HL-60 (cell line): ENCODE measurements around the gene CHRM5.
"Not testable (repeated sequence)": the region's sequence is repeated elsewhere in the genome, so short reads cannot be mapped to it uniquely, and the experiment has no call there.

Experiments
- DNase-seq, 2 experiments: peaks; one replicate each; pipeline ENCODE4 v3.0.0-alpha.2; 2010 to 2020; ENCODE audit warnings: low read depth in 1 of 2, low spot score in 1 of 2
- H3K27ac ChIP-seq: fragments of 250-450 bp; sonication (Bioruptor Pico); replicated peaks from 2 replicates; pipeline ENCODE4 v1.5.1; 2020; ENCODE audit warnings: mild to moderate bottlenecking, moderate library complexity
- H3K27me3 ChIP-seq: fragments of 250-450 bp; sonication (Bioruptor Pico); 2 replicates; pipeline ENCODE4 v1.5.1; 2021; ENCODE audit warnings: mild to moderate bottlenecking, moderate library complexity; ENCODE audit not compliant: insufficient read depth, poor library complexity, severe bottlenecking
- H3K4me3 ChIP-seq: replicated peaks from 2 replicates; pipeline ENCODE4 v1.5.1; 2011; ENCODE audit warnings: mild to moderate bottlenecking, control low read depth, low read length; ENCODE audit not compliant: insufficient read depth
- GABPA ChIP-seq: IDR thresholded peaks from 2 replicates; pipeline ENCODE4 v1.6.1; 2012; ENCODE audit warnings: low read depth
- POLR2AphosphoS5 ChIP-seq: IDR thresholded peaks from 2 replicates; pipeline ENCODE4 v1.6.1; 2012; ENCODE audit warnings: low read depth
- SPI1 ChIP-seq: IDR thresholded peaks from 2 replicates; pipeline ENCODE4 v1.6.1; 2012; ENCODE audit warnings: low read depth, mild to moderate bottlenecking, borderline replicate concordance
- TF ChIP-seq, protein P1 (sequence below): IDR thresholded peaks from one replicate; pipeline ENCODE4 v1.5.1; 2011; ENCODE audit warnings: low read length, control low read depth, inconsistent platforms; ENCODE audit not compliant: insufficient read depth
- TF ChIP-seq, protein P2 (sequence below): IDR thresholded peaks from 2 replicates; pipeline ENCODE4 v1.6.1; 2012; ENCODE audit warnings: low read depth; ENCODE audit not compliant: insufficient replicate concordance

Gene CHRM5

DNA sequence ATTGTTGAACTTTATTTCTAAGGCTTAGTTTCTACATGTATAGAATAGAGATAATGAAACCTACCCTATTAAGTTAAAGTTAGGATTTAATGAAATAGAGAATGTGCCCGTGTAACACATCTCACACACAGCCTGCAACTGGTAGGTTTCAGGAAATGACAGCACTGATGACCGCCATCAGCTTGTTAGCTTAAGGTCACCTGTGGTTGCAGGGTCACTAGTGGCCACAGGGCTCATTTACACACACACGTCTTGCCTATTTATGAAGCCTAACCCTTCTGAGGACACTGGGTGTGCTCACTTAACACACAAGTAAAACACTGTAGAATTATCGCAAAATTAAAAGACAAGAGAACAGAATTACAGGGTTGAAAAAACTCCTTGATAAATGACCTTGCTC, 20.1 kb downstream of the CHRM5 start:
- no peak for DNase-seq
- no peak overlapping the region for H3K27ac ChIP-seq

DNA sequence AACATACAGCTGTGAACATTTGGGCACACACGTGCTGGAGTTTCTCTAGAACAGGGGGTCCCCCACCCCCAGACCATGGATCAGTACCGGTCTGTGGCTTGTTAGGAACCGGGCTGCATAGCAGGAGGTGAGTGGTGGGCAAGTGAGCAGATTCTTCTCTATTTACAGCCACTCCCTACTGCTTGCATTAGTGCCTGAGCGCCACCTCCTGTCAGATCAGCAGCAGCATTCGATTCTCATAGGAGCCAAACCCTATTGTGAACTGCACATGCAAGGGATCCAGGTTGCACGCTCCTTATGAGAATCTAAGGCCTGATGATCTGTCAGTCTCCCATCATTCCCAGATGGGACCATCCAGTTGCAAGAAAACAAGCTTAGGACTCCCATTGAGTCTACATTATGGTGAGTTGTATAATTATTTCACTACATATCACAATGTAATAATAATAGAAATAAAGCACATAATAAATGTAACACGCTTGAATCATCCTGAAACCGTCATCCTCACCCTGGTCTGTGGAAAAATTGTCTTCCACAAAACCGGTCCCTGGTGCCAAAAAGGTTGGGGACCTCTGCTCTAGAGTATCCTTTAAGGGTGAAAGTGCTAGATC, 25.8 kb downstream of the CHRM5 start:
- DNase-seq: peak in 1 of 2 experiments; percentile 32

More for the DNA sequence above, 20.1 kb downstream of the CHRM5 start:
- TF ChIP-seq, protein P1, sequence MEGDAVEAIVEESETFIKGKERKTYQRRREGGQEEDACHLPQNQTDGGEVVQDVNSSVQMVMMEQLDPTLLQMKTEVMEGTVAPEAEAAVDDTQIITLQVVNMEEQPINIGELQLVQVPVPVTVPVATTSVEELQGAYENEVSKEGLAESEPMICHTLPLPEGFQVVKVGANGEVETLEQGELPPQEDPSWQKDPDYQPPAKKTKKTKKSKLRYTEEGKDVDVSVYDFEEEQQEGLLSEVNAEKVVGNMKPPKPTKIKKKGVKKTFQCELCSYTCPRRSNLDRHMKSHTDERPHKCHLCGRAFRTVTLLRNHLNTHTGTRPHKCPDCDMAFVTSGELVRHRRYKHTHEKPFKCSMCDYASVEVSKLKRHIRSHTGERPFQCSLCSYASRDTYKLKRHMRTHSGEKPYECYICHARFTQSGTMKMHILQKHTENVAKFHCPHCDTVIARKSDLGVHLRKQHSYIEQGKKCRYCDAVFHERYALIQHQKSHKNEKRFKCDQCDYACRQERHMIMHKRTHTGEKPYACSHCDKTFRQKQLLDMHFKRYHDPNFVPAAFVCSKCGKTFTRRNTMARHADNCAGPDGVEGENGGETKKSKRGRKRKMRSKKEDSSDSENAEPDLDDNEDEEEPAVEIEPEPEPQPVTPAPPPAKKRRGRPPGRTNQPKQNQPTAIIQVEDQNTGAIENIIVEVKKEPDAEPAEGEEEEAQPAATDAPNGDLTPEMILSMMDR: no peak
- no peak for TF ChIP-seq SPI1
- TF ChIP-seq GABPA: no peak
- H3K27me3 ChIP-seq: no peaks in the 10 kb centered on the region
- no peak overlapping the region for H3K4me3 ChIP-seq

DNA sequence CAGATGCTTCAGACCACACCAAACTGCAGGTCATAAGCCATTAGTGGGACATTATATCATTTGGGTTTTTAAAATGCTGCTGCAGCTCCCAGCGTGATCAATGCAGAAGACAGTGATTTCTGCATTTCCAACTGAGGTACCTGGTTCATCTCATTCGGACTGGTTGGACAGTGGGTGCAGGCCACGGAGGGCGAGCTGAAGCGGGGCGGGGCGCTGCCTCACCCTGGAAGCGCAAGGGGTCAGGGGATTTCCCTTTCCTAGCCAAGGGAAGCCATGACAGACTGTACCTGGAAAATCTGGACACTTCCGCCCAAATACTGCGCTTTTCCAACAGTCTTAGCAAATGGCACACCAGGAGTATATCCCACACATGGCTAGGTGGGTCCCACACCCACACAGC, 27.4 kb downstream of the CHRM5 start:
- H3K4me3 ChIP-seq, H3K27ac ChIP-seq, DNase-seq, H3K27me3 ChIP-seq: not testable (repeated sequence)

More for the DNA sequence above, 25.8 kb downstream of the CHRM5 start:
- Histone ChIP-seq H3K27ac (no peak overlapping the region), H3K27me3 (no peaks in the 10 kb centered on the region), H3K4me3 (no peak overlapping the region)
- TF ChIP-seq GABPA (no peak), SPI1 (no peak)
- TF ChIP-seq, protein P1: no peak
- TF ChIP-seq, protein P2, sequence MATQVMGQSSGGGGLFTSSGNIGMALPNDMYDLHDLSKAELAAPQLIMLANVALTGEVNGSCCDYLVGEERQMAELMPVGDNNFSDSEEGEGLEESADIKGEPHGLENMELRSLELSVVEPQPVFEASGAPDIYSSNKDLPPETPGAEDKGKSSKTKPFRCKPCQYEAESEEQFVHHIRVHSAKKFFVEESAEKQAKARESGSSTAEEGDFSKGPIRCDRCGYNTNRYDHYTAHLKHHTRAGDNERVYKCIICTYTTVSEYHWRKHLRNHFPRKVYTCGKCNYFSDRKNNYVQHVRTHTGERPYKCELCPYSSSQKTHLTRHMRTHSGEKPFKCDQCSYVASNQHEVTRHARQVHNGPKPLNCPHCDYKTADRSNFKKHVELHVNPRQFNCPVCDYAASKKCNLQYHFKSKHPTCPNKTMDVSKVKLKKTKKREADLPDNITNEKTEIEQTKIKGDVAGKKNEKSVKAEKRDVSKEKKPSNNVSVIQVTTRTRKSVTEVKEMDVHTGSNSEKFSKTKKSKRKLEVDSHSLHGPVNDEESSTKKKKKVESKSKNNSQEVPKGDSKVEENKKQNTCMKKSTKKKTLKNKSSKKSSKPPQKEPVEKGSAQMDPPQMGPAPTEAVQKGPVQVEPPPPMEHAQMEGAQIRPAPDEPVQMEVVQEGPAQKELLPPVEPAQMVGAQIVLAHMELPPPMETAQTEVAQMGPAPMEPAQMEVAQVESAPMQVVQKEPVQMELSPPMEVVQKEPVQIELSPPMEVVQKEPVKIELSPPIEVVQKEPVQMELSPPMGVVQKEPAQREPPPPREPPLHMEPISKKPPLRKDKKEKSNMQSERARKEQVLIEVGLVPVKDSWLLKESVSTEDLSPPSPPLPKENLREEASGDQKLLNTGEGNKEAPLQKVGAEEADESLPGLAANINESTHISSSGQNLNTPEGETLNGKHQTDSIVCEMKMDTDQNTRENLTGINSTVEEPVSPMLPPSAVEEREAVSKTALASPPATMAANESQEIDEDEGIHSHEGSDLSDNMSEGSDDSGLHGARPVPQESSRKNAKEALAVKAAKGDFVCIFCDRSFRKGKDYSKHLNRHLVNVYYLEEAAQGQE: no peak

DNA sequence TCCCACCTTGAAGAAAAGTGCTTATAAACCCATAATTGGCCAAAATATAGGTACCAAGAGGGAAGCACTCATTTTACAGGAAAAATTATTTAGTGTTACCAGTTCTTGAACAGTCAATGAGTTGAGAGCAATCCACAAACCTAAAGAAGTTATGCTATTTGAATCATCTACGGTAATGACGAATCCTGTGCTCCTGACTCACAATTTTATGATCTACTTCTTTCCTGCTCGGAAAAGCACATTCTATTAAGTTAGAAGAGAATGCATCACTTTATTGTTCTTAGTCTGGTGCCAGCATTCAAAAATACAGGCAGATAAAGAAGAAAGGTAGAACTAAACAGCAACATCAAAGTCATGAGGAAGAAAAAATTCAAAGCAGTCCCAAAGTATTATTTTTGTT, 33.2 kb downstream of the CHRM5 start:
- no peak for DNase-seq
- TF ChIP-seq, protein P2: no peak
- TF ChIP-seq SPI1: no peak
- TF ChIP-seq POLR2AphosphoS5: no peak
- no peak for TF ChIP-seq GABPA
- TF ChIP-seq, protein P1: no peak
- Histone ChIP-seq H3K27ac (no peak overlapping the region), H3K4me3 (no peak overlapping the region), H3K27me3 (no peaks in the 10 kb centered on the region)
